Measurements from ENCODE around the gene TH. TPM values are rescaled to one million over a fixed set of nuclear protein-coding genes. Genes with fewer than 3 reads are reported as not detected.

The TH gene
- total and polyA plus RNA-seq, 2 of the 8 experiments (the other 6 are each of a cell fraction or from before 2014, with no cell fraction given) = 0.09 TPM; not detected in 1

GRCh38 chr11:2199466-2200341 lies 28.1 kb upstream of the TH start:
- H2AFZ ChIP-seq (ENCODE audit: low read length) = no peak overlapping the region
- WGBS, 2 experiments (ENCODE audit: extremely low coverage in 1 of 2, insufficient coverage in 1 of 2, insufficient read length in 1 of 2, insufficient replicate concordance in 2 of 2, low coverage in 1 of 2, low lambda C conversion rate in 2 of 2, missing lambda C conversion rate in 1 of 2) = 87% methylated on average over 17 of the region's 22 CpGs; no CpG with 5 or more reads in 1 of the 2 experiments
- TF ChIP-seq EGR1 (IDR thresholded peaks at IDR 0.05; ENCODE audit: borderline replicate concordance, low read depth, low read length) (no peak), E2F6 (IDR thresholded peaks at IDR 0.05) (no peak), RAD21 (IDR thresholded peaks at IDR 0.05 in 1 of 2, conservative IDR thresholded peaks at IDR 0.05 in 1 of 2; ENCODE audit: low read depth in 2 of 2, low read length in 2 of 2) (no peak), TAF1 (IDR thresholded peaks at IDR 0.05; ENCODE audit: low read depth, low read length) (no peak), NRF1 (IDR thresholded peaks at IDR 0.05; ENCODE audit: low read depth, low read length) (no peak), POU5F1 (IDR thresholded peaks at IDR 0.05; ENCODE audit: low read depth, low read length) (no peak), KDM5A (IDR thresholded peaks at IDR 0.05; ENCODE audit: low read length) (no peak), RFX5 (IDR thresholded peaks at IDR 0.05; ENCODE audit: borderline replicate concordance, low read depth, low read length) (no peak), KDM4A (IDR thresholded peaks at IDR 0.05; ENCODE audit: low read depth, low read length, severe bottlenecking) (no peak), SRF (IDR thresholded peaks at IDR 0.05; ENCODE audit: low read depth, low read length) (no peak), BACH1 (IDR thresholded peaks at IDR 0.05; ENCODE audit: low read length) (no peak)

More at GRCh38 chr11:2199466-2200341, 28.1 kb upstream of the TH start:
- no peak overlapping the region for H2AK5ac ChIP-seq (ENCODE audit: low read depth, low read length)
- no peak overlapping the region for H2BK12ac ChIP-seq (ENCODE audit: low read depth, low read length)
- no peak overlapping the region for H3K4me2 ChIP-seq (ENCODE audit: insufficient read depth in 1 of 2, low read depth in 2 of 2, low read length in 2 of 2)
- no peaks in the 10 kb centered on the region for H3K79me1 ChIP-seq (ENCODE audit: low read depth, low read length)
- no peak overlapping the region for H2BK20ac ChIP-seq (ENCODE audit: low read length)
- DNase-seq (ENCODE audit: low read depth in 1 of 2, low spot score in 2 of 2) (no peak), FAIRE-seq (no peak)
- H3K27me3 ChIP-seq (replicated peaks in 1 of 4; ENCODE audit: control insufficient read depth in 3 of 4, extremely low read depth in 1 of 4, insufficient read depth in 3 of 4, low read length in 3 of 4) = no peaks in the 10 kb centered on the region; a peak in 1 of 7 replicates
- peak overlapping the region; percentile 79; the same call in 1 of the 2 replicates for H4K8ac ChIP-seq (ENCODE audit: extremely low read depth, insufficient read depth, low read length)
- H3K4ac ChIP-seq (replicated peaks; ENCODE audit: insufficient read length, low read depth, low read length) = no peak overlapping the region
- peaks cover 0 to 1% of the 10 kb centered on the region in 2 experiments for H4K20me1 ChIP-seq (replicated peaks in 1 of 2; ENCODE audit: control insufficient read depth in 1 of 2, insufficient read depth in 2 of 2, low read length in 2 of 2)
- no peak overlapping the region for H2BK120ac ChIP-seq (replicated peaks; ENCODE audit: low read depth, low read length)
- no peak overlapping the region for H3K14ac ChIP-seq (ENCODE audit: insufficient read length)
- H3K4me3 ChIP-seq (ENCODE audit: extremely low read depth in 1 of 4, insufficient read depth in 2 of 4, low read depth in 3 of 4, low read length in 4 of 4) = no peak overlapping the region
- H4K91ac ChIP-seq (replicated peaks; ENCODE audit: insufficient read length, low read length) = peak overlapping the region; percentile 55
- H3K36me3 ChIP-seq (ENCODE audit: control insufficient read depth in 2 of 4, insufficient read depth in 4 of 4, low read length in 3 of 4) = no peaks in the 10 kb centered on the region
- H3K4me1 ChIP-seq (replicated peaks in 1 of 4; ENCODE audit: control insufficient read depth in 3 of 4, insufficient read depth in 4 of 4, low read length in 3 of 4) = no peaks in the 10 kb centered on the region; a peak in 1 of 7 replicates
- no peak overlapping the region for H2BK5ac ChIP-seq (ENCODE audit: low read depth, low read length)
- no peaks in the 10 kb centered on the region for H3K9me3 ChIP-seq (ENCODE audit: insufficient read depth in 2 of 2, low read depth in 1 of 2, low read length in 1 of 2)
- H4K5ac ChIP-seq (ENCODE audit: insufficient read length, low read depth, low read length) = no peak overlapping the region
- H3K23ac ChIP-seq (ENCODE audit: insufficient read length) = no peak overlapping the region
- H2BK15ac ChIP-seq (ENCODE audit: low read length) = no peak overlapping the region
- no peak overlapping the region for H3K9ac ChIP-seq (replicated peaks in 1 of 4; ENCODE audit: extremely low read depth in 1 of 4, low read depth in 3 of 4, low read length in 3 of 4)
- H3K27ac ChIP-seq (ENCODE audit: low read depth, low read length) = no peak overlapping the region
- no peak overlapping the region for H3K56ac ChIP-seq (replicated peaks; ENCODE audit: insufficient read length, low read depth, low read length)
- ChIA-PET POLR2A (ENCODE audit: partially characterized antibody) (interaction anchor here (1.7 kb wide), 1 partner anchor 97 kb away, joined by 4 read pairs; no protein-coding TSS in a partner anchor), CTCF (ENCODE audit: partially characterized antibody) (interaction anchor here (0.9 to 8.6 kb wide), 7 partner anchors 9 to 220 kb away, joined by 3 to 248 read pairs (median 23); partner anchors contain the start of genes C11orf21 and TSPAN32)
- no peaks in the 10 kb centered on the region for H3K79me2 ChIP-seq (ENCODE audit: control insufficient read depth in 1 of 2, insufficient read depth in 2 of 2, low read length in 2 of 2)
- H3K18ac ChIP-seq (ENCODE audit: extremely low read depth, low read length) = no peak overlapping the region
- H3K23me2 ChIP-seq (ENCODE audit: low read depth, low read length) = peaks cover 3% of the 10 kb centered on the region; the same call in 1 of the 2 replicates
